G401.6 (cell line): ENCODE measurements around the gene IL17A.
"Not testable (repeated sequence)": the region's sequence is repeated elsewhere in the genome, so short reads cannot be mapped to it uniquely, and the experiment has no call there.

ENCODE experiments used
- FAIRE-seq: peaks from 2 replicates; lab custom pipeline; 2012; peaks lifted over from hg19 to GRCh38; lab: Jason Lieb, UNC

The IL17A gene

DNA sequence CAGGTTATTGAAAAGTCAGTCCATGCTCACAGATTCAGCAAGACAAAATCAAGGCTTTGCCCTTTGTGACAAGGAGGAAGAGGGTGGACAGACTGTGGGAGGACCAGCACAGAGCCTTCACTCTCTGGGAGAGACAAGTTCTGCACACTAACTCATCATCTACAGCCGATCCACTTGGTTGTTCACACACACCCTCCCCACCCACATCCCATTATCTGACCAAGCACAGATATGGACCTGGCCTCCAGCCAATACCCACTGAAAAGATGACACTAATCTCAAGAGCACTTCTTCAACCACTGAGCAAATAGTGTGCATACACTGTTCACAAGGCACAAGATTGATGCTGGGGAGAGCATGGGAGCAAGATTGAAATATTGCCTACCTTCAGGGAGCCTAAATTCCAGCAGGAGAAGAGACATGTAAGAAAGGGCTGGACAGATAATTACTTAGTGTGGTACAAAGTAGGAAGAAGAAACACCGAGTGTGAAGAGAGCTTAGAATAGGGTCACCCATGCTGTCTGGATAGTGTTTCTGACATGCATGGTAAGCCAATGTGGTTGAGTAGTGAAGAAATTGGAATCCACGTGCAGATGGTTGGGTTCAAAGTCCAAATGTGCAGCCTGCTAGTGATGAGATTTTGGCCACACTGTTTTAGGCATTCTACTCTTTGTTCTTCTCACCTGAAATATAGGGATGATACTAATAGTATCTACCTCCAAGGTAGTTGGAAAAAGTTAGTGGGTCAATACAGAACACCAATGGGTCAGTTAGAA is 21.7 kb upstream of the IL17A start:
- no peak for FAIRE-seq

DNA sequence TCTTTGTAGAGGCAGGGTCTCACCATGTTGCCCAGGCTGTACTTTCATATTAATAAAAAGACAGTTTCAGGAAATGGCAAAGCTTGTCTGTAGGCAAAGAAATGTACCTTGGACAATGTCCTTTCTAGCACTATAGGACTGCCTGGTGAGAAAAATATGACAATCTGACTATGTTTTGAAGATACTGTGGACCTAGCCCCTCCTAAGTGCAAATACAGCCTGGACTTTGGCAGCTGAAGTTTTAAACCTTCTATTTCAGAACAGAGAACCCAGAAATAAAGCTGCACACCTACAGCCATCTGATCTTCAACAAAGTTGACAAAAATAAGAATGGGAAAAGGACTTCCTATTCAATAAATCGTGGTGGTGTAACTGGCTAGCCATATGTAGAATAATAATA is 18.9 kb upstream of the IL17A start:
- no peak for FAIRE-seq

DNA sequence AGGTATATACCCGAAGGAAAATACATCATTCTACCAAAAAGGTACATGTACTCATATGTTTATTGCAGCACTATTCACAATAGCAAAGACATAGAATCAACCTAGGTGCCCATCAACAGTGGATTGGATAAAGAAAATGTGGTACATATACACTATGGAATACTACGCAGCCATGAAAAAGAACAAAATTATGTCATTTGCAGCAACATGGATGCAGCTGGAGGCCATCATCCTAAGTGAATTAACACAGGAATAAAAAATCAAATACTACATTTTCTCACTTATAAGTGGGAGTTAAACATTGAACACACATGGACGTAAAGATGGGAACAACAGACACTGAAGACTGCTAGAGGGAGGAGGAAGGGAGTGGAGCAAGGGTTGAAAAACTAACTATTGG is 17.8 kb upstream of the IL17A start:
- FAIRE-seq = not testable (repeated sequence)

DNA sequence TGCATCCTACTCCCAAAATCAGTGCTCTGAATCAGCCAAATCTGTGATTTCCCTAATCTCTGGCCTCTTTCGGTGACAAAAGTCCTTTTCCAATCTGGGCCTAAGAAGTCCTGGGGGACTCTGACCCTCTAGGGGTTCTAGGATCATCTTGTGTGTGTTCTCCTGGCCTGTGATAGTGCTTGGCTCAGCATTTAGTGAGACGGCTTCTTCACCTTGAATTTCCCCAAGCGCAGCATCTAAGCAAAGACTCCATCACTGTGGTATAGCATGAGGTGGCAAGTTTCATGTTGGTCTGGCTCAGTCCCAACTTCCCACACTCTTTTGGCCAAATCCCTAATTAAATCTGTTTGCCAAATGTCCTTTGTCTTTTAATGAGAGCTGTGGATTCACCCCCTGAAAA is 12.1 kb upstream of the IL17A start:
- no peak for FAIRE-seq

DNA sequence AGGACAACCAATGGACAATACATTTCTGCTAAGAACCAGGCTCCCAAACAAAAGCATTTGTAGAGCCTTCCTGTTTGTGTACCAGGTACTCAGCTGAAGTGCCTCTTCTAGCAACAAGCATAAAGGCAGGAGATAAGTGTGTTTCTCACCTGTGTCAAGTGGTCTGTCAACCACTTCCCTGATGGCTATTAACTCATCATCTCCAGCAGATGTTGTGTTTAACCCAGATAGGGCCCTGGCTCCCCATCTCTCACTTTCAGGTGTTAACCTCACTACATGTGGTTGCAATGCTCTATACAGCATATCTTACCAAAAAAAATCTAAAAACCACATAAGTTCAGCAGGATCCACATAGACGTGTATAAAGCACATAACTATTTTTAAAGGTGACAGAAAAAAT is 9.6 kb upstream of the IL17A start:
- no peak for FAIRE-seq

DNA sequence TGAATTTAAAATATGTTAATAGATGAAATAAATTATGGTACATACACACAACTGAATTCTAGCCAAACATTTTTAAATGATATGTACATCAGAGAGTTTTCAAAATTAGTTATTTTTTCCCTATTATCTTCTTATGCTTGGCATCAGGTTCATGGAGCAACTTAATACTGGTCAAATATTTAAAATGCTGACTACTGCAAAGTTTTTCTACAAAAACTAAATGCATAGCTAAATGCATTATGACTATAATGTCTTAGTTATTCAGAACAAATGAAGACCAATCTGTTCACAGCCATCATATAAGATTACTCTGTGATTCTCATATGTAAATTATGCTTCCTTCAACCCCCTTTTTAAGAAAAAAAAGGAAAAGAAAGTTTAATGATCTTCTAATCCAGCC is 8.2 kb upstream of the IL17A start:
- no peak for FAIRE-seq

DNA sequence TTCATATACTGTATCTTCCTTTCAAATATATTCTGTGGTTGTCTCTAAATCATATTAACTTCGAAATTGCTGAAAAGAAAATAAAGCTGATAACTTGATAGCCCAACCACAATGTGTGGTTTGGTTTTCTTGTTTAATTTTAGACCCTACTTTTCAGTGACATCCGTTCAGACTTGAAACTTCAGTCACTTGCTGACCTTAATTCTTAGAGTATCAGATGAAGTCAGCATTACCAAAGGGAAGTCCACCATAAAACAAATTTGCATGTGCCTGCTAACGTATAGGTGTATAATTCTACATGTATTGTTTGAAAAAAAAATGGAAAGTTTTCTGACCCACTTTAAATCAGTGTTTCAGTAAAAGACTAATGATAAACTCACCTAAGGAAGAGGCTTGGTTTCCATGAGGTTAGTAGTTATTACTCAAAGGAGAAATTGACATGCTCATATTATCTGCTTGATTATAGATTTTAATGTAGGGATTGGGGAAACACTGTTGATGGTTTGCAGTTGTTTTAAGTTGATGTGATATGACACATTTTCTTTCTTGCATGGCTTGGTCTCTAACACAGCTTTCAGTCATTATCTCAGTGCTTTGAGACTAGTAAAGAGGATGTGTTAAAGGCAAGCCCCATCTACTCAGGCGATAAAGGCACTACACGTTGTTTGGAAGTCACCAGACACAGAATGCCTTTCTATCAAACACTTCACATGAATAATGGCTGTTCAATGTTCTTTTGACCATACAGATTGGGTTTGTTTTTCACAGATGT is 5.2 kb upstream of the IL17A start:
- FAIRE-seq = no peak

DNA sequence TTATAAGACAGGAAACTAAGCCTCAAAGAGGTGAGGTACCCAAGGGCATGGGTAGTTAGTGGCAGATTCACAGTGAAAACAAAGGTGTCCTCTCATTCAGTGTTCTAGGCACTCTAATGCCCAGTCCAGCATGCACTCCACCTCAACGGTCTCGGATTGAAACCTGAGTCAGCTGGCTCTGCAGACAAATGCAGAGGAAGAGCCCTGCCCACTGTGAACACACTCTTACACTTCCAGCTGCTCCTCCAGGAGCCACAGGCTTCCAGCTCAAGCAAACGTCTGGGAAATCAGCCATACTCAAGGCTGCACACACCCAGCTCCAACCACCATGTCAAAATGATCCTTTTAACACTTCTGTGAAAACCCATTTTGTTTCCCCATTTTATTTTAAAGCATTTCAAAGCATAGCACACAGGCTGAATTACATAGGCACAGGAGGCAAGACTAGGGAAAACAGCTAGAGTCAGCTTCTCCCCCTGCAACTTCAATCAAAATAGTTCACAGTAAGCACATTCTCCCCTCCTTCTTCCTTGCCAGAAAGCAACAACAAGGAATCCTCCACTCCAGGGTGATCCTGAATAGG is 3.0 kb upstream of the IL17A start:
- no peak for FAIRE-seq

DNA sequence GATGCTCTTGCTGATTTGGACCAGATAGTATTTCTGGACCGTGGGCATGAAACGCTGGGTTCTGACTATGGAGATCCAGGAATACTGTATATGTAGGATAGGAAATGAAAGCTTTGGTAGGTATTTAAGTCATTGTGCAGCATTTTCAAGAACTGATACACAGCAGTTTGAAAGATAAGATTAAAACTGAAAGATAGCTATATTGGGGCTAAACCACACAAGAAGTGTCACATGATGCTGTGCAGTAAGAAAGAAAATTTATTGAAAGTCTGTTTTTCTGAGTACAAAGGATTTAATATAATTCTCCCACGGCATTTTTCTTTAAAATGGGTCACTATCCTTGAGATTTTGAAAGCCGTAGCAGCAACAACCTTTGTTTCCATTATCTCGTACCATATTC is 305 bp downstream of the IL17A start:
- no peak for FAIRE-seq

DNA sequence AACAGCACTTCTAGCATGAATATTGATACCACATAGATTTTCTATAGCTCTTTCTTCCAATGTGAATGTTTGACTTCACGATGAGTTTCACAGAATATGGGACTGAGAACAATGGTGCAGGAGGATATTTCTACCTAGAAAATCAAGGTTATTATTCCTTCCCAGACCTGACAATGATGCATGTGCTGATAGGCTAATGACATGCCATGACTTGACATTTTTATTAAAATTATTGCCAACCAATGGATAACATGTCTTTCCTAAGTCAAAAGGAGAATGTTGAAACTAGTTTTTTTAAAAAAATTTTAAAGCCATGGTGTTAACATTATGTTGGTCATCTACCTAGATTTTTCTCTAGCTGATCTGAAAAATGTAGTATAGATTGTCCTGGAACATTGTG is 923 bp downstream of the IL17A start:
- FAIRE-seq = no peak

DNA sequence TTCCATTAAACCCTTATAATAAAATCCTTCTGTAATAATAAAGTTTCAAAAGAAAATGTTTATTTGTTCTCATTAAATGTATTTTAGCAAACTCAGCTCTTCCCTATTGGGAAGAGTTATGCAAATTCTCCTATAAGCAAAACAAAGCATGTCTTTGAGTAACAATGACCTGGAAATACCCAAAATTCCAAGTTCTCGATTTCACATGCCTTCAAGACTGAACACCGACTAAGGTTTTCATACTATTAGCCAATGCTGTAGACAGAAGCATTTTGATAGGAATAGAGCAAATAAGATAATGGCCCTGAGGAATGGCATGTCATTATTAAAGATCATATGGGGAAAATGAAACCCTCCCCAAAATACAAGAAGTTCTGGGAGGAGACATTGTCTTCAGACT is 3.8 kb downstream of the IL17A start:
- FAIRE-seq = no peak

DNA sequence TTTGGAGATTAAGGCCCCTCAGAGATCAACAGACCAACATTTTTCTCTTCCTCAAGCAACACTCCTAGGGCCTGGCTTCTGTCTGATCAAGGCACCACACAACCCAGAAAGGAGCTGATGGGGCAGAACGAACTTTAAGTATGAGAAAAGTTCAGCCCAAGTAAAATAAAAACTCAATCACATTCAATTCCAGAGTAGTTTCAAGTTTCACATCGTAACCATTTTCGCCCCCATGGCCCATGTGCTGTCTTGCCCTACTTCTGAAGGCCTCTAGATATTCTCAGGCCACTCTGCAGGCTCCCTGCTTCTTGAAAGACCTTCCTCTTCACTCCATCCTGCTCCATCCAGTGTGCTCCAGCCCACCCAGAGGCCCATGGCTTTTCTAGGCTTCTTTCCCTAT is 4.2 kb downstream of the IL17A start:
- no peak for FAIRE-seq

DNA sequence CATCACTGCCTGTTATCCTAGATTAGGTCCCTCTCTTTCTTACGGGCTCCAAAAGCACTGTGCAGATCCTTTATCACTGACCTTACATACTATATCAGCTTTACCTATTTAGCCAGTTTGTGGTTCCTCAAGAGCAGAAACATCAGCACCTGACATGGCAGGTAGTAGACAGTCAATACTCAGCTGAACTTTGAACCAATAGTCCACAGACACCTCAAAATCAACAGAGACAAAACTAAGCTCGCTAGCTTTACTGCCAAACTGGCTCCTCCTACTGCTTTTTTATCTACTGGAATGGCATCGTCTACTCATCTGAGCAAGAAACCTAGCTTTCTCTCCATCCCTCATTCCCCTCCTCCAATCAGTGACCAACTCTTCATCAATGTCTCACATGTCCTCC is 5.6 kb downstream of the IL17A start:
- FAIRE-seq = no peak

DNA sequence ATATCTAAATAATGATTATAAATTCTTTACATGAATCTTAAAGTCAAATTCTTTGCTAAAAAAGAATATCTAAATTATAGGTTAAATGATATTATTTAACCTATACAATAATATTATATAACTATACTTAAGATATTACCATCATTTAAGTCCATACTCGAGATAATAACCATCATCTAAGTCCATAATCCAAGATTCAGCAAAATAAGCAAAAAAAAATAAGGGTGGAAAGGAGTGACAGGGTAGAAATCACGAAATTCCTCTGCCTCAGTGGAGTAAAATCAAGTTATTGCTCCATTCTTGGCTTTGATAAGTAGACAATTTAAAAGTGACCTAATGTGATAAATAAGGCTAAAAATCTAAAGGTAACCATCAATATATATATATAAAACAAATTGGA is 9.7 kb downstream of the IL17A start:
- no peak for FAIRE-seq

DNA sequence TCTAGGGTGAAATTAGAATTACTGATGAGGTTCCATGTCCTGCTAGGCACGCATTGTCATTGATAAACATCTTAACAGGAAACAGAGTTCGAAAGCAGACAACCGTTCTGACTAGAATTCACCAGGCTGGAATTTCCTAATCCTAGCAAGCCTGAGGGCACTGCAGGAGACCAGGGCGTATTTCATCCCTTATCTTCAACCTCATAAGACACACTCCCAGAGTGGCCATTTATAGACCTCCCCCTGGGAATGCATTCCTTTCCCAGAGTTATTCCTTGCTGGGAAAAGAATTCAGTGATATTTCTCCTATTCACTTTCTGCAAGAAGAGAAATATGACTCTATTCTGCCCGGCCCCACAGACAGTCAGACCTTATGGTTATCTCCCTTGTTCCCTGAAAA is 13.9 kb downstream of the IL17A start:
- not testable (repeated sequence) for FAIRE-seq

DNA sequence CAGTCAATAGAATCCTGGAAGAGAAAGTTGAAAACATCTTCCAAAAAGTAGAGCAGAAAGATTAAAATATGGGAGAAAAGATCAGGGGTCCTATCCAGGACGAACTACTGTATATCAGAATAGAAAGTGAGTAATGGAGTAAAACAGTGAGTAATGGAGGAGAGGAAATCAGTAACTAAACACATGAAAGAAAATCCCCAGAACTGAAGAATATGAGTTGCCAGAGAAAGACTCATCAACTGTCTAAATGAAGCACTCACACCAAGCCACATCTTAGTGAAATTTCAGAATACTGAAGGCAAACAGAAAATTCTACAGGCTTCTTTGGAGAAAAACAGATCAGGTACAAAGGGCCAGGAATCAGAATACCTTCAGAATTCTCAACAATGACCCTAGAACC is 14.9 kb downstream of the IL17A start:
- FAIRE-seq = no peak

DNA sequence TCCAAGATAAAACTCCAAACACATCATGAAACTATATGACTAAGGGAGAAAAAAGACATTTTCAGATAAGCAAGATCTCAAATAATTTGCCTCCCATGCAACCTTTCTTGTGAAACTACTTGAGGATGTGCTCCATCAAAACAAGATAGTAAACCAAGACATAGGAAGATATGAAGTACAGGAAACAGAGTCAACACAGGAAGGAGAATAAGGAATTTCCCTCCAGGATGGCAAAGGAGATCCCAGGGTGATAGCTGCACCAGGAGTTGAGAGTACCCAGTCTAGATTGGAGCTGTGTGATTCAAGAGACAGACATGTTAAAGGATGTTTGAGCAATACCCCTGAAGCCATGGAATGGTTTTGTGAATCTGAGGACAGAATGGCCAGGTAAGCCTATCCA is 15.3 kb downstream of the IL17A start:
- no peak for FAIRE-seq

DNA sequence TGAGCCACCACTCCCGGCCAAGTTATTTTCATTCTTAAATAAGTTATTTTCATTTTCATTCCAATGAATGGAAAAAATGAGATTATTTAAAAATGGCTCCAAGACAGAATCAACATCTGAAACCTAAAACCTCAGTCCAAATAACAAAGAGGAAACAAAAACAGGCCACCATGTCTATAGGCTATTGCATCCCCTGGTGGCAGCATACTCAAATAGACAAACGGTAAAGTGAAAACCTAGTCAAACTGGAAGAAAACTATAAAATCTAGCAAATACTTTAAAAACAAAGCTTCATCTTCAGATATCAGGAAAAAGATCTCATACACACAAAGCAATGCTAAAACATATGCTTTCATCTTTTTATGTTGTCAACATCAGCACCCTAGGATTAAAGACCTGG is 20.9 kb downstream of the IL17A start:
- FAIRE-seq = no peak

DNA sequence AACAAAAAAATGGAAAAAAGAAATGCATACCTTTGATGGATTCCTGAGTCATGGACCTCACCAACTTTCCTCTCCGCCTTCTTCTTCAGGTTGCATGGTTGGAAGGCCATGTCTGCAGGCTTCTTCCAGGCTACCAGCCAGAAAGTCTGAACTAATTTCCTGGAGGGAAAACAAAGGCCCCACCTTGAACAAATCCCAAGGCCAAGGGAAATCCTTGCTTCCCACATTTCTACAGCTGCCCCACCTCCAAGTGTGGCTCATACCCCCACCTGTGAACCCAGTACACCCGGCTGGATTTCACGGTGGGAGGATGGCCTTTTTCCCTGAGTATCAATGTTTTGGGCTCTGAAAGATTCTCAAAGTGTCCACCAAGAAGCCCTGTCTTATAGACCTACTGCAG is 22.4 kb downstream of the IL17A start:
- FAIRE-seq = no peak

DNA sequence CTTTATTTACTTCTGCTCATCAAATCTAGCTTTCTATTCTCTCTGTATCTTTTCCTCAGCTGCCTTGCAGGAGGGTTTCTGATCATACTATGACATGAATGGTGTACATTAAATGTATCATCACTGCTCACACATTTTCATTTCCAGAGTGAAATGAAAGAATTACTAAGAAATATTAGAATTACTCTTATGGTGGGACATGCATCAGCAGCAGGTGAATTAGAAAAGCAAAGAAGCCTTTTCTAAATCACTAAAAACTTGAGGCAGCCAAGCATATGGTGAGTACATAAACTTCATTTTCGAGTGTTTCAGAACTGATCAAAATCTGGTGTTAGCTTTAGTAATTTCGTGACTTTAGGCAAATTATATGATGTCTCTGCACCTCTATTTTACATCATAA is 23.6 kb downstream of the IL17A start:
- no peak for FAIRE-seq

DNA sequence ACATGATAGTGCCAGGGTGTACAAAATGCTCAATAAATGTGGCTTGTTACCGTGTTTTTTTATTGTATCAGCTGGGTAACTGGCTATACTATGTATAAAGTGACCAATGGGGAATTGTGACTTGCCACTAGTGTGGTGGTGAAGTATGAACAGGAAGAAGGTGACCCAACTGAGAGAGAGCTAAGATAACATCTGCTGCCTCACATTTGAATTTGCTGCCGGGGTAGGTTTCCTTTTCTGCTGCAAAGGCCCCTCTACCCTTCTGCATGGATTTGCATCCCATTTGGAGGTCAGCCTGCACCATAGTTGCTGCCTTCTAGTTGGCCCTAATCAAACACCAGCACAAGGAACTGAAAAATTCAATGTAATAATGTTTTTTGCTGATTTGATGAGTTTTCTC is 24.1 kb downstream of the IL17A start:
- no peak for FAIRE-seq

DNA sequence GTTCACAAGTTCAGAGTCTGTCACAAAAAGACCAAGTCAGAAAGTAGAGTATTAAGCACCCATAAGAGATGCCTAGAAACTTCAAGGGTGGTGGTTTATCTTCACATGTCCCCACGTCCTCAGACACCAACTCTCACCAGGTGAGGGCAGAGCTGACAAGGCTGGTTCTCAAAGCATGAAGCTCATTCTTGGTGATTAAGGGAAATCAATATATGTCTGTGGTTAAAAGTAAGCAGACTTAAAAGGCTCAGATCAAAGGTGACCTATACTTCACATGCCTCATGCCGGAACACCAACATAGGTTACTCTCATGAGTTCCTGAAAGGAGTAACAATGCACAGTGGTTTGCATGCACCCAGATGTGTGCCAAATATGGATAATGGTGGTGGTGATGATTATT is 27.0 kb downstream of the IL17A start:
- no peak for FAIRE-seq

DNA sequence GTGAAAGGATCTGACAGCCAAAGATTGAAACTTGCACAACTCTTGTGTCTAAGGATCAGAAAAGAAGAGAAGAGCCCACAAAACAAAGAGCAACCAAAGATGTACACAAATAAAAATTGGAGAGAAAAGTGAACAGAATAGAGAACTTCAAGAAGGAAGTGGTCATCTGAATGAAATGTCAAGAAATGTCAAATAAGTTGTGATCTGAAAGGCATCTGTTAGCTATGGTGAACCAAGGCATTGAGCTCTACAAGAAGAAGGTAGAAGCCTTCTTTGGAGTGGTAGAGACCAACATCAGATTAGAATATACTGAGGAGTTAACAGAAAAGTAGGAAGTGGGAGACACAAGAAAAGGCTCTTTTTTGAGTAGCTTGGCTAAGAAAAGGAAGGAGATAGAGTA is 29.6 kb downstream of the IL17A start:
- FAIRE-seq = no peak
